Neuron (in vitro differentiated cells): ENCODE data around the gene CNTD1.

Experiments used
- H2AFZ ChIP-seq: one replicate; pipeline ENCODE4 v1.6.1; 2013; ENCODE audit warnings: low read depth, mild to moderate bottlenecking, inconsistent platforms, low read length, moderate library complexity
- H3K27me3 ChIP-seq: one replicate; pipeline ENCODE4 v1.6.1; 2013; ENCODE audit warnings: low read length; ENCODE audit not compliant: insufficient read depth
- H3K36me3 ChIP-seq: one replicate; pipeline ENCODE4 v1.6.1; 2013; ENCODE audit warnings: low read length; ENCODE audit not compliant: insufficient read depth
- H3K4me1 ChIP-seq: one replicate; pipeline ENCODE4 v1.6.1; 2013; ENCODE audit warnings: low read length; ENCODE audit not compliant: insufficient read depth
- H3K4me3 ChIP-seq: 2 replicates; pipeline ENCODE4 v1.5.1; 2013; ENCODE audit warnings: mild to moderate bottlenecking, low read length, moderate library complexity
- H3K9me3 ChIP-seq: one replicate; pipeline ENCODE4 v1.6.1; 2013; ENCODE audit warnings: low read length

The CNTD1 gene

DNA sequence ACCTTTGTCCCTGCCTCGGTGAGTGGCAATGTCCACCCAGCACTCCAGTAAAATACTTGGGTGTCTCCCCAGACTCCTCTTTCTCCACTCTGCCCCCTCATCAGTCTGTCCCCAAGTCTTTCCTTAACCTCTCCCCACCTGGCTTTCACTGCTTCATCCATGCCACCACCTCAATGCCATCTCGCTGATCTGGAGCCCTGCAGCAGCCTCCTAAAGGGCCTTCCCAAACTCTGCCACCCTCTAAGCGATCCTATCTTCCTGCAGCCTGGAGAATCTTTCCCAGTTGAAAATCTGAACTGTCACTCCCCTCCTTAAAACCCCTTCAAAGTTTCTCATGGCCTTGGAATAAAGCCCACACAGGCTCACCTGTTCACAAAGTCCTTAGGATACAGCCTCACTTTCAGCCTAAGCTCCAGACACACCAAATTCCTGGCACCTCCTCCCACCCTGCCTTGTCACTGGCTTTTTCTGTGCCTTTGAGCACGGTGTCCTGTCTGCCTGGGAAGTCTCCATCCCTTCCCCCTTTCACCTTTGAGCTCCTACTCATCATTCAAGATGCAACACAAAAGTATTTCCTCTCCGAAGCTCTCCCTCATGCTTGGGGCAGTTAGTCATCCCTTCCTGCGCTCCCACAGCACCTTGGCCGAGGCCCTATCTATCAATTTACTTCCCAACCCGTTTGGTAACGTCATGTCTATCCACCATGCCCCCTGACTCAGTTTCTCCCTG is 15.4 kb upstream of the CNTD1 start:
- Histone ChIP-seq H3K27me3 (no peaks in the 10 kb centered on the region), H3K36me3 (peaks cover 14% of the 10 kb centered on the region), H3K9me3 (no peaks in the 10 kb centered on the region), H3K4me1 (no peaks in the 10 kb centered on the region), H2AFZ (no peak overlapping the region), H3K4me3 (no peak overlapping the region)

DNA sequence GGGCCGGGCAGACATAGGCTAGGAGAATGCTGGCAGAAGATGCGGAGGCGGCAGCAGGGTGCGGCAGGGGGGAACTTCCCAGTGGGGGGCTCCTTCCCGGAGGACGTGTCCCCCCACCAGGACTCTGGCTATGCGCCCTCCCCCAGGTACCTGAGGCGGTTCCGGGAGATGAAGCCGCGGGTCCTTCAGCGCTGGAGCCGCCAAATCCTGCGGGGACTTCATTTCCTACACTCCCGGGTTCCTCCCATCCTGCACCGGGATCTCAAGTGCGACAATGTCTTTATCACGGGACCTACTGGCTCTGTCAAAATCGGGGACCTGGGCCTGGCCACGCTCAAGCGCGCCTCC is 14.9 kb upstream of the CNTD1 start:
- H3K9me3 ChIP-seq, result no peaks in the 10 kb centered on the region
- no peak overlapping the region for H3K4me3 ChIP-seq
- H3K4me1 ChIP-seq, result no peaks in the 10 kb centered on the region
- H3K27me3 ChIP-seq, result no peaks in the 10 kb centered on the region
- H2AFZ ChIP-seq, result no peak overlapping the region
- peaks cover 8% of the 10 kb centered on the region for H3K36me3 ChIP-seq

DNA sequence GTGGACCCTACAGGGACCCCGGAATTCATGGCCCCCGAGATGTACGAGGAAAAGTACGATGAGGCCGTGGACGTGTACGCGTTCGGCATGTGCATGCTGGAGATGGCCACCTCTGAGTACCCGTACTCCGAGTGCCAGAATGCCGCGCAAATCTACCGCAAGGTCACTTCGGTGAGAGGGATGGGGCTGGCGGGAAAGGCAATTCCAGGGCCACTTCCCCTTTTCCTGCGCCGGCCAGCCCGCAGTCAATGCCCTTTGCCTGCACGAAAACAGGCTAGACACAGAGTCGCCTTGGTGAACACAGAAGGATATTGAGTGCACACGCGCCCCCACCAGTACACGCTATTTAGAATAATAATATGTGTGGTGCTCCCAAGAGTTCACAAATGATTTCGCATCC is 14.3 kb upstream of the CNTD1 start:
- H3K9me3 ChIP-seq, result no peaks in the 10 kb centered on the region
- no peaks in the 10 kb centered on the region for H3K27me3 ChIP-seq
- no peaks in the 10 kb centered on the region for H3K4me1 ChIP-seq
- H3K36me3 ChIP-seq, result peaks cover 2% of the 10 kb centered on the region
- no peak overlapping the region for H2AFZ ChIP-seq
- H3K4me3 ChIP-seq, result no peak overlapping the region

DNA sequence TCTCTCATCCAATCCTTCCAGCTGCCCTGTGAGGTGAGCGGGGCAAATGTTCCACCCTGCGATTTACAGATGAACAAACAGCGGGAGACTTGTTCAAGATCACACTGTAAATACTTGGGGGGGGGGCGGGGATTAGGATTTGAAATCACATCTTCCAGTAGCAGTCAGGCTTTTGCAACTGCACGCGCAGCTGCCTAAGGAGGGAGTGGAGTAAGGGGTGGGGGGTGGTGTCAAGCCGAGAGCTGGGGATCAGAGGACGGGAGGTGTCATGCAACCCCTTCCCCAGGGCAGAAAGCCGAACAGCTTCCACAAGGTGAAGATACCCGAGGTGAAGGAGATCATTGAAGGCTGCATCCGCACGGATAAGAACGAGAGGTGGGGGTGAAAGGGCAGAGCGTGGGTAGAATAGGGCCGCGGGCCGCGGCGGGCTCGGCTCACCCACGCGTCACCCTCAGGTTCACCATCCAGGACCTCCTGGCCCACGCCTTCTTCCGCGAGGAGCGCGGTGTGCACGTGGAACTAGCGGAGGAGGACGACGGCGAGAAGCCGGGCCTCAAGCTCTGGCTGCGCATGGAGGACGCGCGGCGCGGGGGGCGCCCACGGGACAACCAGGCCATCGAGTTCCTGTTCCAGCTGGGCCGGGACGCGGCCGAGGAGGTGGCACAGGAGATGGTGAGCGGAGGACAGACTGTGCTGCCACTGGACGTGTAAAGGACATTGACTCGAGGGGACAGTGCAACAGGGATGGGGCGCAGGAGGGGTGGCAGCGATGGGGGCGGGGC is 13.7 kb upstream of the CNTD1 start:
- H3K27me3 ChIP-seq, result no peaks in the 10 kb centered on the region
- H3K4me3 ChIP-seq, result no peak overlapping the region
- H3K36me3 ChIP-seq, result peaks cover 1% of the 10 kb centered on the region
- no peak overlapping the region for H2AFZ ChIP-seq
- no peaks in the 10 kb centered on the region for H3K4me1 ChIP-seq
- H3K9me3 ChIP-seq, result no peaks in the 10 kb centered on the region

DNA sequence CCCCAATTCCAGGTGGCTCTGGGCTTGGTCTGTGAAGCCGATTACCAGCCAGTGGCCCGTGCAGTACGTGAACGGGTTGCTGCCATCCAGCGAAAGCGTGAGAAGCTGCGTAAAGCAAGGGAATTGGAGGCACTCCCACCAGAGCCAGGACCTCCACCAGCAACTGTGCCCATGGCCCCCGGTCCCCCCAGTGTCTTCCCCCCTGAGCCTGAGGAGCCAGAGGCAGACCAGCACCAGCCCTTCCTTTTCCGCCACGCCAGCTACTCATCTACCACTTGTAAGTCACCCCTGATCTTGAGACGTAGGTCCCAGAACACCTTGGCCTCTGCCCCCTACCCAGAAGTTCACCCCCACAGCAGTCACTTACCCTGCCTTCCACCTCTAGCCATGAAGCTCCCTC is 11.4 kb upstream of the CNTD1 start:
- no peak overlapping the region for H3K4me3 ChIP-seq
- H3K36me3 ChIP-seq, result no peaks in the 10 kb centered on the region
- no peak overlapping the region for H2AFZ ChIP-seq
- H3K4me1 ChIP-seq, result no peaks in the 10 kb centered on the region
- H3K9me3 ChIP-seq, result no peaks in the 10 kb centered on the region
- H3K27me3 ChIP-seq, result no peaks in the 10 kb centered on the region

DNA sequence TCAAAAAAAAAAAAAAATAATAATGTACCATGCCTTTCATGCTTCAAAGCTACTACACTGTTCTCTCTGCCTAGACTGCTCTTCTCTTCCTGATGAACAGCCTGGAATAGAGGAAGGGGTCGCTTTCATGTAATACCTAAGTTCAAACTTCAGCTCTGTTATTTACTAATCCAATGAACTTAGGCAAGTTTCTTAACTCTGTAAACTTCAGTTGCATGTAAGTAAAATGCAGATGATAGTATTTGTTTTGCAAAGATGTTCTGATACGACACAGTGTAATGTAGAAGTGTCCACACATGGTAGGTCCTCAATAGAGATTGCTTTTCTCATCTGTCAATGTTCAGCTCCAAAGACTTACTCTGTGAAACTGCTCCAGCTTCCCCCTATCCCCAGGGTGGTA is 6.7 kb upstream of the CNTD1 start:
- Histone ChIP-seq H3K27me3 (no peaks in the 10 kb centered on the region), H3K4me3 (no peak overlapping the region), H3K9me3 (no peaks in the 10 kb centered on the region), H2AFZ (no peak overlapping the region), H3K4me1 (no peaks in the 10 kb centered on the region), H3K36me3 (peaks cover 4% of the 10 kb centered on the region)

DNA sequence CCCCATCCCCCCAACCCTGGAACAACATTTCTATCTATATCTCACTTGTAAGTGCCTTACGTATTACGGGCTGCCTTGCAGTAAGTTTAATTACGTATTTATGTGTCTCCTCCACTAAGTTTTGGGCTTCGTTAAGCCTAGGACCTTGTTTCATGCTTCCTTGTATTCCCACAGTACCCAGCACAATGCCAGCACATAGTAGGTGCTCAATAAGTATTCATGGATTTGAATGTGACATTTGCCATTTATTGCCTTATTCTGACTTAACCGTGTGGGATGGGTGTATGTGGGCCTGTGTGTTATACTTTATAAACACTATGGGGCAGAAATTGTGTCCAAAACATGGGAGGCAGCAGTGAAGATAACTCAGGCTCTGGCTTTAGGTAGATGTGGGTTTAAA is 6.1 kb upstream of the CNTD1 start:
- H3K4me3 ChIP-seq, result no peak overlapping the region
- H3K4me1 ChIP-seq, result peaks cover 2% of the 10 kb centered on the region
- peaks cover 7% of the 10 kb centered on the region for H3K36me3 ChIP-seq
- H3K9me3 ChIP-seq, result no peaks in the 10 kb centered on the region
- no peaks in the 10 kb centered on the region for H3K27me3 ChIP-seq
- no peak overlapping the region for H2AFZ ChIP-seq

DNA sequence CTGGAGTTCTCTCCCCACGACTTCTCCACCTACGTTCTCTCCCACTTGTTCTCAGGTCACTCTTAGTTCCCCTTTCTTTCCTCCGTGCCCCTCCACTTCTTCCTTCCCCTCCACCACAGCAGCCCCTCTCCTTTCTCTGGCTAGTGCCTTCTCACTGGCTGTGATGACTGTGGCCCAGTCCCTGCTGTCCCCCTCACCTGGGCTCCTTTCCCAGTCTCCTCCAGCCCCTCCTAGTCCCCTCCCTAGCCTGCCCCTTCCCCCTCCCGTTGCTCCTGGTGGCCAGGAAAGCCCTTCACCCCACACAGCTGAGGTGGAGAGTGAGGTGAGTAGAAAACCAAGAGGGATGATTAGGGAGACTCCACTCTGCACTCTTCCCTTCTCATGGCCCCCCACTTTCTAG is 3.6 kb upstream of the CNTD1 start:
- Histone ChIP-seq H2AFZ (no peak overlapping the region), H3K27me3 (no peaks in the 10 kb centered on the region), H3K4me1 (peaks cover 7% of the 10 kb centered on the region), H3K9me3 (no peaks in the 10 kb centered on the region), H3K36me3 (peaks cover 7% of the 10 kb centered on the region), H3K4me3 (no peak overlapping the region)

DNA sequence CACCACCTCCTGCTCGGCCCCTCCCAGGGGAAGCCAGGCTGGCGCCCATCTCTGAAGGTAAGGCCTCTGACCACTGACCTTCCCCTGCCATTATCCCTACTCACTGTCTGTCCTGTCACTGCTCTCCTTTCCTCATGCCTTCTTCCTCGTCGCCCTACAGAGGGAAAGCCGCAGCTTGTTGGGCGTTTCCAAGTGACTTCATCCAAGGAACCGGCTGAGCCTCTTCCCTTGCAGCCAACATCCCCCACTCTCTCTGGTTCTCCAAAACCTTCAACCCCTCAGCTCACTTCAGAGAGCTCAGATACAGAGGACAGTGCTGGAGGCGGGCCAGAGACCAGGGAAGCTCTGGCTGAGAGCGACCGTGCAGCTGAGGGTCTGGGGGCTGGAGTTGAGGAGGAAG is 3.2 kb upstream of the CNTD1 start:
- H3K4me3 ChIP-seq, result no peak overlapping the region
- peaks cover 7% of the 10 kb centered on the region for H3K36me3 ChIP-seq
- peaks cover 7% of the 10 kb centered on the region for H3K4me1 ChIP-seq
- H2AFZ ChIP-seq, result no peak overlapping the region
- H3K9me3 ChIP-seq, result no peaks in the 10 kb centered on the region
- H3K27me3 ChIP-seq, result no peaks in the 10 kb centered on the region

DNA sequence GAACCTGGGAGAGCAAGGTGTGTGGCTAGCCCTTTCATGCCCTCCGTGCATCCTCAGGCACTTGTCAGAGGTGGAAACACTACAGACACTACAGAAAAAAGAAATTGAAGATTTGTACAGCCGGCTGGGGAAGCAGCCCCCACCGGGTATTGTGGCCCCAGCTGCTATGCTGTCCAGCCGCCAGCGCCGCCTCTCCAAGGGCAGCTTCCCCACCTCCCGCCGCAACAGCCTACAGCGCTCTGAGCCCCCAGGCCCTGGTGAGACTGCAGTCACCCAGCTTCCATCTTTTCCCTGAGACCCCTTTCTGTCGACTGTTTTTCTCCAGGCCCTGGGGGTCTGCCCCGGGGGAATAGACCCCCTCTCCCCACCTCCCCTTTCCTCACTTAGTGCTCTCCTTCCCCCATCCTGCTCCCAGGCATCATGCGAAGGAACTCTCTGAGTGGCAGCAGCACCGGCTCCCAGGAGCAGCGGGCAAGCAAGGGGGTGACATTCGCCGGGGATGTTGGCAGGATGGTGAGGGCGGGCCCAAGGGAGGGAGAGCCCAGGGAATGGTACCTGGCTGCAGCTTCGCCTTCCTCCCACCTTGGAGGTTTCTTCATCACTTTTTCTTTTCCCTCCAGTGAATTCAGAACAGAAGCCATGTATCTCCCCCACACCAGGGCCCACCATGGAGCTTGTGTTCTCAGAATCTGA is 2.4 kb upstream of the CNTD1 start:
- H3K36me3 ChIP-seq, result peaks cover 7% of the 10 kb centered on the region
- H3K4me1 ChIP-seq, result peaks cover 7% of the 10 kb centered on the region
- H2AFZ ChIP-seq, result no peak overlapping the region
- no peaks in the 10 kb centered on the region for H3K27me3 ChIP-seq
- no peak overlapping the region for H3K4me3 ChIP-seq
- no peaks in the 10 kb centered on the region for H3K9me3 ChIP-seq

DNA sequence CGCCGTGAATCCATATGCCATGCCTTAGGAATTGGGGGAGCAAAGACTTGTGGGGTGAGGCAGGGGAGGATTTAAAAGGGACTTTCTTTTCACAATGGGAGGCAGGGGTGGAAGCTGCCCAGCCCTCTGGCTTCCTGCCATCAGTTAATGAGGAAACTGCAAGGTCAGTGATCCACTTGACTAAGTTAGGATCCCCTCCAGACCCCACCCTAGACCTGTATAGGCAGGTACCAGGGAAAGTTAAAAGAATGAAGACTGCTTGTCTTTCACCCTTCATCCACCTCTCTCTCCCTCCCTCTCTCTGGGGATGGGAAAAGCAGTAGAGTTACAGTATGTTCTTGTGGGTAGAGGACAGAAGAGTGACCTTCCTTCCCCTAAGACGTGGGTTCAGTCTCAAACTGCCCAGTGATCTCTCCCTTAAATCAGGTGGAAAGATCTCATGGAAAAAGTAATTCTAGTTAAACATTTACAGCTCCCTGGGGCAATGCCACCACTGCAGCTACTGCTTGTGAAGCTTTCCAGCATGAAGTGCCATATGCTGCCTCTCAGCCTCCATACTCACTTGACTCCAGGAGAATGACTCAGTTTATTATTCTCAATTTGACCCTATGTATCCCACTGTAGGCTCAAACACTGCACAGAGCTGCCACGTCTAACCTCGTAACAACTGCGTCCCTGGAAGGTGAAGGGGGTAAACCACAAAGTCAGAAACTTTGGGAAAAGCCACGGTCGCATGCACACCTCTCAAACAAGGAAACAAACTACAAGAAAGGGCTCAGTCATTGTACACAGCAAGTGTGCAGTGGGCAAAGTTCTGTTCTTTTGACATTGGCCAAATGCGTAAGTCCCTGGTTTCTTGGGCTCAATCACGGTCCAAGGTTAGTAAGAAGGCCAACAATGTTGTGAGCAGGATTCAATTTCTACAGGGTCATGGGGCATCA is 1.3 kb upstream of the CNTD1 start:
- Histone ChIP-seq H3K9me3 (no peaks in the 10 kb centered on the region), H3K4me1 (peaks cover 7% of the 10 kb centered on the region)

DNA sequence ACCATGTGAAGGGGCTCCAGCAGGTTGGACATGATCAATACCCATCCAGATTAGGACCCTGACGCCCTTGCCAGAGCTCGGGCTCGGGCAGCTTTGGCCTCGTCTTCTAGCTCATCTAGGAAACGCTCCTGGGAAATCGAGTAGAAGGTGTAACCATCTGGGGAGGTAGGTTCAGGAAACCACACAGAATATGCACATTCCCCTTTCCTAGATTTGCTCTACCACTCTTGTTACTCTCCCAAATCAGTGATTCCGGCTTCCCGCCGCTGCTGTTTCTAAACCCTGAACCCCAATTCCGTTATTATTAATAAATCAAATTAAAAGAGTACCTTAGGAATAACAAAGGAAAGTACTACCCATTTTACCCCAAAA is 664 bp upstream of the CNTD1 start:
- H3K9me3 ChIP-seq, result no peaks in the 10 kb centered on the region
- peak overlapping the region; percentile 65 for H3K4me3 ChIP-seq
- peak overlapping the region; percentile 61 for H2AFZ ChIP-seq
- no peaks in the 10 kb centered on the region for H3K27me3 ChIP-seq
- H3K4me1 ChIP-seq, result peaks cover 11% of the 10 kb centered on the region
- H3K36me3 ChIP-seq, result peaks cover 7% of the 10 kb centered on the region

More for the DNA sequence above, 1.3 kb upstream of the CNTD1 start:
- Histone ChIP-seq H3K27me3 (no peaks in the 10 kb centered on the region), H3K4me3 (peak overlapping the region; percentile 65), H2AFZ (no peak overlapping the region), H3K36me3 (peaks cover 7% of the 10 kb centered on the region)
